GM13976 (cell line): Measurements from ENCODE around the gene WDR70.

Experiments
- DNase-seq: peaks from one replicate; pipeline ENCODE4 v3.0.0; 2012; ENCODE audit warnings: low spot score
- in situ Hi-C: fragments of 300-500 bp; cut with MboI; formaldehyde crosslinking; loops from one replicate; pipeline ENCODE4 v1.12.0; 2022; ENCODE audit warnings: low sequenced_read_pairs, mixed read lengths, inconsistent platforms; ENCODE audit not compliant: unreplicated experiment
- TF ChIP-seq, protein P1 (sequence below): IDR thresholded peaks from 2 replicates; pipeline ENCODE4 v1.5.1; 2012; ENCODE audit warnings: borderline replicate concordance, mild to moderate bottlenecking; ENCODE audit not compliant: insufficient read depth; ENCODE audit errors: extremely low read depth, missing control alignments, control extremely low read depth

WDR70 gene

DNA sequence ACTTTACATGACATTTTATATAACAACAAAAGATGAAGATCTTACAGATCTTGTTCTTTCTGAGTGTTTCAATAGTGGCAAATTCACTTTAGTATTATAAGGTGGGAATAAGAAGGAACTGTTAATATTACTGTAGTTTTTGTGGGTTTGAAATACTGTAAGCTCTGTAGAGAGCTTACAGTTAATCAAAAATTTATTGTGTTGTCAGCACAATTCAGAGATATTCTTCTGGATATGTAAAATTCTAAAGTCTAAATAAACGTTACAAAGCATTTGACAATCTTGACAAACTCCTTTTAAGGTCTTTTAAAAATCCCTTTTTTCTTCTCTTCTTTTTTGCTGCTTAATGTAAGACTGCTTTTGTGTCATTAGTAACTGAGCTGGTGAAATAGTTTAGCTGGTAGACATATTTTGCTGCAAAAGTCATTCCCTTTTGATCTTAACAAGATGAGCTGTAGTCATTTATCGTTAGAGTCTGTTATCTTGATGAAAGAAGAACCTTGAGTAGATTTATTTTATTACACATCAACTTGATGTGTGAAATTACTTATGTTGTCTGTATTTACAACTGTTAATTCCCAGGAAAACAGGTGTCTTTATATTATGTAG, 186.0 kb downstream of the WDR70 start:
- in situ Hi-C loops = no loop called here
- no peak for DNase-seq
- TF ChIP-seq, protein P1, sequence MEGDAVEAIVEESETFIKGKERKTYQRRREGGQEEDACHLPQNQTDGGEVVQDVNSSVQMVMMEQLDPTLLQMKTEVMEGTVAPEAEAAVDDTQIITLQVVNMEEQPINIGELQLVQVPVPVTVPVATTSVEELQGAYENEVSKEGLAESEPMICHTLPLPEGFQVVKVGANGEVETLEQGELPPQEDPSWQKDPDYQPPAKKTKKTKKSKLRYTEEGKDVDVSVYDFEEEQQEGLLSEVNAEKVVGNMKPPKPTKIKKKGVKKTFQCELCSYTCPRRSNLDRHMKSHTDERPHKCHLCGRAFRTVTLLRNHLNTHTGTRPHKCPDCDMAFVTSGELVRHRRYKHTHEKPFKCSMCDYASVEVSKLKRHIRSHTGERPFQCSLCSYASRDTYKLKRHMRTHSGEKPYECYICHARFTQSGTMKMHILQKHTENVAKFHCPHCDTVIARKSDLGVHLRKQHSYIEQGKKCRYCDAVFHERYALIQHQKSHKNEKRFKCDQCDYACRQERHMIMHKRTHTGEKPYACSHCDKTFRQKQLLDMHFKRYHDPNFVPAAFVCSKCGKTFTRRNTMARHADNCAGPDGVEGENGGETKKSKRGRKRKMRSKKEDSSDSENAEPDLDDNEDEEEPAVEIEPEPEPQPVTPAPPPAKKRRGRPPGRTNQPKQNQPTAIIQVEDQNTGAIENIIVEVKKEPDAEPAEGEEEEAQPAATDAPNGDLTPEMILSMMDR = no peak

- in situ Hi-C loops = no loop called here
- TF ChIP-seq, protein P1 = no peak
- DNase-seq = no peak
Measured at GRCh38 chr5:37567566-37567965, 188.4 kb downstream of the WDR70 start.

DNA sequence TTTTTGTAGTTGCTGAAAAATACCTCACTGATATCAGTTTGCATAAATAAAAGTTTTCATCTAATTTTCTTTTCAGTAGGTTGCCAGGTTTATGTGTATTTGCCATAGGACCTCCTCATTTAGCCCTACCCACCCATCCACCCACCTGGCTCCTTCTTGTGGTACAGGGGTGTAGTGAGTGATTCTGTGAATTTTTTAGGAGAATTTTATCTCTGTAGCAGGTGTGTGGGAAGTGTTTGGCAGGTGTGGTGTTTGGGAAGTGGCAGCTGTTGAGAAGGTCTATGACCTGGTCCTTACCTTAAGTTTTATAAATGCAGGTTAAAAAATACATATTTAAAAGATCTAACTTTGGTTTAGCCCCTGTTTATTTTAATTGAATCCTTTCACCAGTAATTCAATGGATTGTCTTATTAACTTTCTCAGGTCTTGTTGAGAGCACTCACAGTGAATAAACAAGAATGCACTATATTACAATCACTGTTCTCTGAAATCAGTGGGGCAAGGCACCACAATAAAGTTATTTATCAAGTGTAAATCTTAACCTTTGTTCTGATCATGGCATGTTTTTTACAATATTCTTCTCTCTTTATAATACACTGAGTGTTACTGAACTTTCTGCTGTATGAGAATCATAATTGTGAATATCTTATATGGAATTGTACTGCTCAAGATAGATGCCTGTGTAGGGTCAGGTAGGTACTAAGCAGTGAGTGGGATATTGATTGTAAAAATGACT, 189.1 kb downstream of the WDR70 start:
- TF ChIP-seq, protein P1 = no peak

DNA sequence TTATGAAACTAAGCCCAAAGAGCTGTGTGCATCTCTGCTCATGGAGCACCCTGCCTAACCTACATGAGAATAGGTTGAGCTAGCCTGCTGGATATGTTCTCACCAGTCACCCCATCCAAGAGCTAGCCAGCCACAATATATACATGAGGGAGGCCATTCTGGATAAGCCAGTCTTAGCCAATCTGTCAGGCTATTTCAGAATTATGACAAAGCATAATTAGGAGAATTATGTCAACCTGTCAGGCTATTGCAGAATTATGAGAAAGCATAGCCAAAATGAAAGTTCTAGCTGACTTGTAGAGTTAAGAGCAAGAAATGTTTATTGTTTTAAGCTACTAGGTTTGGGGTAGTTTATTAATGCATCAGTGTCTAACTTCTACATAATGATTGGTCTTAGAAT, 189.8 kb downstream of the WDR70 start:
- in situ Hi-C loops = no loop called here
- TF ChIP-seq, protein P1 = no peak
- DNase-seq = no peak

More for the DNA sequence above, 189.1 kb downstream of the WDR70 start:
- DNase-seq = no peak
- in situ Hi-C loops = no loop called here

DNA sequence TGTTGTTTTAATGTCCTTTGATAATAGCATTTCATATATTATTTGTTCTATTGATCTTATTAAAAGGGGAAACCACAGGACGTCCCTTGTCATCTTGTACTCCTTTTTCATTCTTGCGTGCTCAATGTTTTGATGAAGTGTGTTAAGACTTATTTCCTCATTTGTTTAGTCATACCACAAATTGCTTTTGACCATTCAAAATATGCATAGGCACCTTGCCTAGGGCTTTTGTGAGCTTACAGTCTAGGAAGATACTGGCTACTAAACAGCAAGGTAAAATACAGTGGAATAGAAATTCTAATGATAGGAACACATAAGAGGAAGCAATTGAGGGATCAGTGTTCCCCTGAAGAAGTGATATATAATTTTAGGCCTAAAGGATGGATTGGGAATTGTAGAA, 190.3 kb downstream of the WDR70 start:
- TF ChIP-seq, protein P1 = no peak
- no peak for DNase-seq
- in situ Hi-C loops = no loop called here

- no peak for DNase-seq
- in situ Hi-C loops = no loop called here
- TF ChIP-seq, protein P1 = no peak
Measured at GRCh38 chr5:37570597-37570996, 191.5 kb downstream of the WDR70 start.

DNA sequence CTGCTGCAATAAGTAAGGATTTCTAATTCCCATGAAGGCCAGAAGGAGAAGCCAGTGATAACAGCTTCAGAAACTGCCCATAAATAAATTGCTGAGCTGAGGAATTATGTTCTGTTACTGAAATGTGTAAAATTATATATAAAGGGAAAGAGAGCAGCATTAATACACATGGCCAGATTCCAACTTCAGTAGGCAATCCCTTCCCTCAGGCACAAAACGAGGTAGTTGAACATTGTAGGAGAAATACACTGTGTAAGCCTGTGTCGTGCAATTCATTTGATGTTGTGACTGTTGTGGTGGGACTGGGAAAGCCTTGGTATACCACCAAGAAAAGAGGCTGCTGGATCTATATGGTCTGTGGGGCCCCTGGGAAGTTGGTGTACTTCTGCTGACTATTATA, 192.9 kb downstream of the WDR70 start:
- TF ChIP-seq, protein P1 = no peak
- in situ Hi-C loops = no loop called here
- DNase-seq = no peak
